COR-L47 (cell line): ENCODE results near the gene EFNB2.

Experiments used
- DNase-seq: peaks from one replicate; lab custom pipeline; 2025; lab: John Stamatoyannopoulos, UW

Gene EFNB2

GRCh38 chr13:106484084-106484483, 51.4 kb downstream of the EFNB2 start:
- no peak for DNase-seq

DNA sequence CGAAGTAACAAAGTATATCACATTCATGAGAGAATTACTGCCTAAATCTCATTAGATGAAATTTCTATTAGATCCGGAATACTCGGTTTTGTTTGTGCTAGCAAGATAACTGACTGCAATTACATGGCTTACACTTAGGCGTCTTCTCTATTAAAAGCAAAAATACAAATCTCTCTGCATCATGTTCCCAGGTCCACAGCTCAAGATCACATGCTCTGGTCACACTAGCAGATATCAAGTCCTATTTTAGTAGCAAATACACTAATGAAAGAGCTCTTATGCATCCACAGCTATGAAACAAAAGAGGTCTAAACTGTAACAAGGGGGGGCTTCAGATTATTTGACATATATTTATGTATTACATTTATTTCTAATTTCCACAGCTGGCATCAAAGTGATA, 53.5 kb downstream of the EFNB2 start:
- no peak for DNase-seq

GRCh38 chr13:106480351-106480910, 55.0 kb downstream of the EFNB2 start:
- DNase-seq: no peak

DNA sequence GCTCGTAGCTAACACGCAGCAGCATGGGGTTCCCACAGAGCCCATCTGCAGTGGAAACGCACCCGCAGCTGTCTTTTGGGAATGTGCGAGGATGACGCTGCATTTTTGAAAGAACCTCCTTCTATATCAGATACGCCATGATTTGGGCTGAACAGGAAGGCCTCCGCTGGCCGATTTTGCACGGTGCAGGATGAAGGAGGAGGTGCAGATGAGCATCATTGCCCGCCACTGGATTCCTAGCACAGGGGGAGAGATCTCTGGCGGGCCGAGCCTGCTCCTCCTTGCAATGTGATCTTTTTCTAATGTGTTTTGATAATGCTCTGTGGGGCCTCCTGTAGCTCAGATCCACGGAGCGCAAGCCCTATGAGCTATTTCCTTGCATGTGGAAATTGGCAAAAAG, 55.5 kb downstream of the EFNB2 start:
- DNase-seq: no peak

DNA sequence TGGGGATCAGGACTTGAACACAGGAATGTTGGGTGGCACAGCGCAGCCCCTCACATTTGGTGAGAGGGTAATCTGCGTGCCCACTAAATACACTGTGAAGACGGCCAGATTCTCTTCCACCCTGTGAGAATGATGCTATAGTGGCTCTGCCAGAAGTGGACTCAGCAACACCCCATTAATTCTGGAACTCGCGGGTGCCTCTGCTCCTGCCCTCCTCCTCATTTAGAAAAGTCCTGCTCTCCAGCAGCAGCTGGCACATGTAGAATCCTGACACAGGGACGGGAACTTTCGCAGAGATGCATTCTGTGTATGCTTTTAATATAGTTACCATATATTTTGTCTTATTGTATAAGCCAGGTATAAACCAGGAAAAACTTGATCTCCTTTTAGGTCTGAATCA, 57.3 kb downstream of the EFNB2 start:
- DNase-seq: no peak

- no peak for DNase-seq
Observed at GRCh38 chr13:106477303-106477702, 58.2 kb downstream of the EFNB2 start.

DNA sequence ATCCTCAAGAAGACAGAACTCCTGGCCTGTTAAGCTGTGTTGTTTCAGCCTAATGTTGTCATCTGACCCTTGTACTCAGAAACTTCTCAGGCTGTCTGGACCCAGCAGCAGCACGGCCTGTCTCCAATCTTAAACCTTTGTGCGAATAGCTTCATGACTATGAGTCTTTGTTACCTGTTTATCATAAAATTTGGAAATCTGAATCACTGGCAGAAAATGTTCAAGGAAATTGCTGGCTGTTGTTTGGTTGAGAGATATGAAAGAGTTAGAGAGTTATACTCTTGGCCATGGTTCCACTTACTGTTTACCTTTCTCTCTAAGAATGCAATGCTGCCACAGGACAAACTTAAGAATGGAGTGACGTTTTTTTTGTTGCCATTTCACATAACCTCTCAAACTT, 59.6 kb downstream of the EFNB2 start:
- DNase-seq: no peak

- DNase-seq: no peak
Observed at GRCh38 chr13:106474912-106475311, 60.5 kb downstream of the EFNB2 start.

DNA sequence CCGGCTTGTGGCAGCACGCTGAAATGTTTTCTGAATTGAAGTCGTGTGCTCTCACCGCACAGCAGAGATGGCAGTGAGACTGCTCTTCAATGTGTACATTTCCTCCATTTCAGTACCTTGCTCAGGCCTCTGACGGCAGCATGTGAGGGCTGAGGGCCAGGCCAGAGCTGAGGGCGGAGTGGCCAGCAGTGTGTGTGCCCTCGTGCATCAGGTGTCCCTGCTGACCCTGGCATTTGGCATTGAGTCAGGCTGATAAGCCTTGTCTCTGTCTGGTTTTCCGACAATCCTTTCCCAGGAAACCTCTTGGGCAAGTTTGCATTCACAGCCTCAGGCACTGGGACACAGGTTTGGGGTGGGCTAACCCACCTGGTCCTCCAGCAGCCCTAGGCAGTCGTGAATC, 62.3 kb downstream of the EFNB2 start:
- DNase-seq: no peak

GRCh38 chr13:106472621-106473020, 62.8 kb downstream of the EFNB2 start:
- no peak for DNase-seq

DNA sequence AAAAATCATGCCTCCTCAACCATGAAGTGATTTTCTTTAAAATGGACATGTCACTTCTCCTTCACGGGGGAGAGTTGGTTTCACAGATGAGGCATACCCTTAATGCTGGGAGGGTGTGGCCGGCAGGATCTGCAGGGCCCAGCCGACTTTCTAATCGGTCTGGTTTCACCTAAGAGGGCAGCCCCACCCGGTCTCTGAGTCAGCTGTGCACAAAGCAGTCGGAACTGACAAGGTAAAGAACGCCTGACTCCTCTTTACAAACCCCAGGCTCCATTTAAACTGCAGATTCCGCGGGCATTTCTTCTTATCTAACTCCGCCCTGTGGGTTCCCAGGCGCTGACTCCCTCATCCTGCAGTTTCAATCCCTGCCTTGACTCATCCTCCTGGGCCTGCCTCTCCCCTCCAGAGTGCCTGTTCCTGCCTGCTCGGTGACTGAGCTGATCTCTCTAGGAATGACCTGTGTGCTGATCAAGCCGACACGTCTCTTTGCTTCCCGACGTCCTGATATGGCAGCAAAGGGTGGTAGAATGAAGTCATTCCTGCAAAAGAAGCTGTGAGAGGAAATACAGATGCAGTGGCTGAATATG, 63.4 kb downstream of the EFNB2 start:
- DNase-seq: no peak

- no peak for DNase-seq
Observed at GRCh38 chr13:106470576-106470975, 64.9 kb downstream of the EFNB2 start.

GRCh38 chr13:106468744-106469590, 66.5 kb downstream of the EFNB2 start:
- DNase-seq: no peak

GRCh38 chr13:106468207-106468606, 67.3 kb downstream of the EFNB2 start:
- DNase-seq: no peak

DNA sequence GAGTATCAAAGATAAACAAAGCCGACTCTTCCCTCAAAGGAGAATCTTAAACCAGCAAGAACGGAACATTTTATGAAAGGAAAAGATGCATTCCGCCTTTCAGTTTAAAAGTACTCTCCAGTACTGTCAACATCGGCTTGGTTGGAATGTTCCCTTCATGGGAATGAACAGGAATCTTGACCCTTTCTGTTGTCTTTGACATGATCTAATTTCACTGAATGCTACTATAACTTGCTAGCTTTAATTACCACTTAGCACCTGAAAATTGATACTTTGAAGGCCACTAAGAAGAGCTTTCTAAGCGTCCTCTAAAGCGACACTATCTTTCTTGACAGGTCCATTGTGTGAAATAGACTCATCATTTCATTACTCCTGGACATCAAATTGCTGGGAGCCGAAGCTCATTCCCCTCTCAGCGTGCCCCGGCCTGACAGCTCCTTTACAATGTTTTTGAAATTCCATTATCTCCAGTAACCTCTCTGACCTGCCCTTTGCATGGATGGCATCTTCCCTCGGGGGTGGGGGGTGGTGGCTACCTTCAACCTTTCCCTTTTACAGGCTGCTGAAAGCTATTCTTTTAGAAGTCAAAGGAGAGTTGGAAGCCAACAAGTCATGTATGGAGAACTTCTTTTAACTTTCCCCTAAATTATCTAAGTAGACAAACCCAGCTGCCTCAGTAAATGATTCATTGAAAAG, 67.9 kb downstream of the EFNB2 start:
- DNase-seq: no peak

- no peak for DNase-seq
Observed at GRCh38 chr13:106466691-106467426, 68.6 kb downstream of the EFNB2 start.

DNA sequence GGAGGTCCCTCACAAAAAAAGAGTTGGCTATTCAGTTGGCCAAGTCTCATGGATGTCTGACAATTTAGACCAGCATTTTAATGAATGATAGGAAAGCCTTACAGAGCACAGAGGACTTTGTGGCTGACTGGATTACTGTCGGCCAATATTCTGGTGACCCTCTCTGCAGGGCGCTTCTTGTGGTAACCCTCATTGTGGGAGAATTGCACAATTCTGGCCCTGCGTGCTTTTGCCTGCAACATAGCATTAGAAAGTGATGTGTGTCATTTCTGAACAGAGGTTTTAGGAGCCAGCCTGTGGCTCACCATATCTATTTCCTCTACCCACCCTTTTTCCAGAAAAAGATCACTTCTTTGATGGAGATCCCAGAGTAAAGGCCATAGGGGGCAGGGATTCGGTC, 71.4 kb downstream of the EFNB2 start:
- DNase-seq: no peak

- no peak for DNase-seq
Observed at GRCh38 chr13:106462710-106463109, 72.8 kb downstream of the EFNB2 start.

DNA sequence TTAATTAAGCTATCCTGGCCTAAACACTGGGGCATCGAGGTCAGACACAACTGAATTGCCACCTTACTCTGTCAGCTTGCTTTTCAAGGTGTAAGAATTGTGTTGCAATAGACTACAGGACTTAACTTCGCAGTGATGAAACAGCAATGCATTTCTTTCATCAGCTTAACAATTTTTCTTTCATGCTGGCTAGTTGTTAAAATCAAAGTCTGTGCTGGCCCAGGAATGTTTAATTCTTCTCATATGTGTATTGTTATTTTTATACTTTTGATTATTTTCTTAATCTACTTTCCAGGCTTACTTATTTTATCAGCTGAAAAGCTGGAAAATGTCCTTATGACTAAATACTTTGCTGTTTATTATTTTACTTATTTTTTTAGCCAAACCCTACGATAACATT, 79.7 kb downstream of the EFNB2 start:
- DNase-seq: no peak

DNA sequence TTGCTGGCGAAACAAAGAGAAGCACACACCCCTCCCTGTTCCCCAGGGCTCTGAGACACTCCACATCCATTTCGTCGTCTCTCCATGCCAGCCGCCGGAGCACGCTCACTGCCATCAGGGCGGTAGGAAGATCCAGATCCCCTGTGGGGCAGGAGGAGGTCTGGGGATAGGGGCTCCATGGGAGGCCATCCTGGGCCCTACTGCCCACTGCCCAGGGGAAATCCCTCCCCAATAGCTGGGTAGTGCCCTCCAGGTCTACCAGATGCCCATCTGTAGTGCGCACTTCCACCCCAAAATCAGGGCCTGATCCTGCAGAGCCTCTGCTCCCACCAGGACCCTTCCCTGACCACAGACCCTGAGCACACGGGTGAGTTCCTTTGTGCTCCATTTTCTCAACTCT, 80.3 kb downstream of the EFNB2 start:
- no peak for DNase-seq

GRCh38 chr13:106453101-106453500, 82.4 kb downstream of the EFNB2 start:
- DNase-seq: no peak

GRCh38 chr13:106450991-106451390, 84.5 kb downstream of the EFNB2 start:
- no peak for DNase-seq
